Activated naive CD4-positive, alpha-beta T cell treated with Interleukin-2 at 50 U/mL for 16 hours (primary cell): ENCODE measurements around the gene NELL1.

Source experiments
- DNase-seq: peaks from one replicate; pipeline ENCODE4 v3.0.0-alpha.2; 2020

Gene NELL1

DNA sequence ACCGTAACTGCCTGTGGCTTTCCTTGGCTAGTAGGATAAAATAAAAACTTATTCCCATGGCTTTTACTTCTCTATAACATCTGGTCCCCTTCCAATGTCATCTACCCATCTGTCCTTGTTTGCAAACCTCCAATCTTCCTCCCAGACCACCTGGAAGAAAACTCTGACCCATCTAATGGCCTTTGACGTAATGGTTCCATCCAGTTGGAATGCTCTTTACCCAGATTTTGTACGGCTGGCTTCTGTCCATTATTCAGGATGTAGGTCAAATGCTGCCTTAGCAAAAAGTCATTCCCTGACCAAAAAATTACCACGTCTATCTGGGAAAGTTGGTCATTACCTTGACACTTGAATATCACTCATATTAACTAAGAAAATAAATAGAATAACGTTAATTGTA, 945.6 kb downstream of the NELL1 start:
- no peak for DNase-seq

DNA sequence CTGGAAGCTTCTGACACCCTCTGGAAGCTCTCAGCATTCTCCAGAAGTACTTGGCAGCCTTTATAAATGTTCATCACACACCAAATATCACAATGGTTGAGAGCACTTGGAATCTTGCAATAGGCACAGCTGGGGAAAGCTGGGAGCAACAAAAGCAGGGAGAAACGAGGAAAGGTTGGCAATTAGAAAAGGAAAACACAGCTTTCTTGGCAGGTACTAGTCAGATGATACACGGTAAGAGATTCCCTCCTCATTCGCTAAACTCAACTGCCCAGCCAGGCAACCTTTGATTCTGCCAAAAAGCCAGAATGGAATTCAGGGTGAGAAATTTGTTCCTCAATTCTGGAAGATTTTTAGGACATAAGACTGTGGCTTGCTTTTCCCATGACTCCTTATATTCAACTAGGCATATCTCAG, 946.6 kb downstream of the NELL1 start:
- DNase-seq, result no peak

GRCh38 chr11:21622566-21622965, 953.2 kb downstream of the NELL1 start:
- no peak for DNase-seq

GRCh38 chr11:21622995-21623394, 953.6 kb downstream of the NELL1 start:
- no peak for DNase-seq
